NT2/D1 (cell line): ENCODE results near the gene MUC5B.

Experiments
- YY1 ChIP-seq: IDR thresholded peaks from 2 replicates; pipeline ENCODE4 v1.6.1; 2011; ENCODE audit not compliant: insufficient read length, insufficient read depth
- ZNF274 ChIP-seq: IDR thresholded peaks from 2 replicates; pipeline ENCODE4 v1.6.1; 2011; ENCODE audit warnings: mild to moderate bottlenecking, low read depth, low read length

GRCh38 chr11:1196516-1197391 lies 26.1 kb upstream of the MUC5B start:
- TF ChIP-seq ZNF274 (no peak), YY1 (no peak)
